ENCODE measurements around the gene FOXP4.

- TF ChIP-seq CTCF (IDR thresholded peaks at IDR 0.05): no peak
- no peak for TF ChIP-seq EP300 (IDR thresholded peaks at IDR 0.05)
Measured at GRCh38 chr6:41594766-41595165, 48.6 kb downstream of the FOXP4 start.
